ENCODE measurements around the gene KCNQ4. TPM values are rescaled to one million over a fixed set of nuclear protein-coding genes. Genes with fewer than 3 reads are reported as not detected.

The KCNQ4 gene
- polyA plus RNA-seq, 1 donor from 2014 or later = not detected

DNA sequence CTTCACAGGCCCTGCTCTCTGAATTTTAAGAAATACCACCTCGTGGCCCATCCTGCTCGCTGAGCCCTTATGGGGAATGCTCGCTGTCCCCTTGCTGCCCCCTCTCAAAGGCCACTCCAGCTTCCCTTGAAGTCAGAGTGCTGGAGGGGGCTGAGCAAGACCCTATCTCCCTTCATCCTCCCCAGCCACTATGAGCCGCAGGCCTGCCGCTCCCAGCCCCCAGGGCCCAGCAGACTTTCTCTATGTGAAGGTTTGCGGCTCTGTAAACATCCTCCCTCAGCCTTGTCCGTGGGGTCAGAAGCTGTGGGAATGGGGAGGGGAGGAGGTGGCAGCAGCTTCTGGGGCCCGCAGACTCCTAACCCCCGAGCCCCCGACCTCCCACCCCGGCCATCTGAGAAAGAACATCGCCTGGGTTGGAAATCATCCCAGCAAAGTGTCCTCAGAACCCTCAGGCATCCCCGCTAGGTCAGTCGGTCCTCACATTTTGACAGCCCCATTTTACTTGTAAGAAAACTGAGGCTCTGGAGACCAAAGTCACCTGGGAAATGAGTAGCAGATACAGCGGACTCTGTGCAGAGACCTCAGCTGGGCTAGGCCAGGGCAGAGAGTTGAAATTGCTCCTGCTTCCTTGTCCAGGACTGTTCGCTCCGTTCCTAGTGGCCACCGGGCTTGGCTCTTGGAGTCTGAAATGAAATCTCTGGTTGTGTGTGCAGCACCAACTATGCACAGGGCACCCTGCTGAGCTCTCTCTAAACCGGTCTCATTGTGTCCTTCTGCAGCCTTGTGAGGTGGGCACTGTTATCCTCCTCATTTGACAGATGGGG, 4.4 kb downstream of the KCNQ4 start:
- Histone ChIP-seq H3K9ac (ENCODE audit: low read length) (no peak overlapping the region), H3K79me2 (replicated peaks; ENCODE audit: insufficient read depth, low read length) (no peaks in the 10 kb centered on the region), H3K27me3 (ENCODE audit: insufficient read depth, low read depth, low read length) (peaks cover 14% of the 10 kb centered on the region), H3F3A (ENCODE audit: insufficient read depth, low read length, poor library complexity, severe bottlenecking) (no peaks in the 10 kb centered on the region), H3K27ac (ENCODE audit: low read length) (no peak overlapping the region), H3K4me2 (ENCODE audit: low read length) (no peak overlapping the region), H3K4me3 (ENCODE audit: low read length) (no peak overlapping the region), H3K9me3 (ENCODE audit: low read length) (no peaks in the 10 kb centered on the region), H2AFZ (ENCODE audit: low read depth, low read length) (no peak overlapping the region), H3K9me2 (ENCODE audit: insufficient read depth, low read length) (no peaks in the 10 kb centered on the region), H3K36me3 (ENCODE audit: insufficient read depth, low read length) (no peaks in the 10 kb centered on the region), H4K20me1 (ENCODE audit: insufficient read depth) (no peaks in the 10 kb centered on the region)
- TF ChIP-seq EZH2 (IDR thresholded peaks at IDR 0.05; ENCODE audit: borderline replicate concordance, insufficient read depth, low read length, poor library complexity, severe bottlenecking) (no peak), MXI1 (conservative IDR thresholded peaks at IDR 0.05; ENCODE audit: poor library complexity, severe bottlenecking) (no peak), RAD21 (conservative IDR thresholded peaks at IDR 0.05) (no peak), REST (IDR thresholded peaks at IDR 0.05; ENCODE audit: borderline replicate concordance) (no peak), TAF1 (IDR thresholded peaks at IDR 0.05; ENCODE audit: low read depth) (no peak), EP300 (conservative IDR thresholded peaks at IDR 0.05; ENCODE audit: poor library complexity, severe bottlenecking) (no peak), POLR2AphosphoS5 (IDR thresholded peaks at IDR 0.05) (no peak), SMC3 (conservative IDR thresholded peaks at IDR 0.05; ENCODE audit: poor library complexity) (no peak)
- TF ChIP-seq, protein P1, sequence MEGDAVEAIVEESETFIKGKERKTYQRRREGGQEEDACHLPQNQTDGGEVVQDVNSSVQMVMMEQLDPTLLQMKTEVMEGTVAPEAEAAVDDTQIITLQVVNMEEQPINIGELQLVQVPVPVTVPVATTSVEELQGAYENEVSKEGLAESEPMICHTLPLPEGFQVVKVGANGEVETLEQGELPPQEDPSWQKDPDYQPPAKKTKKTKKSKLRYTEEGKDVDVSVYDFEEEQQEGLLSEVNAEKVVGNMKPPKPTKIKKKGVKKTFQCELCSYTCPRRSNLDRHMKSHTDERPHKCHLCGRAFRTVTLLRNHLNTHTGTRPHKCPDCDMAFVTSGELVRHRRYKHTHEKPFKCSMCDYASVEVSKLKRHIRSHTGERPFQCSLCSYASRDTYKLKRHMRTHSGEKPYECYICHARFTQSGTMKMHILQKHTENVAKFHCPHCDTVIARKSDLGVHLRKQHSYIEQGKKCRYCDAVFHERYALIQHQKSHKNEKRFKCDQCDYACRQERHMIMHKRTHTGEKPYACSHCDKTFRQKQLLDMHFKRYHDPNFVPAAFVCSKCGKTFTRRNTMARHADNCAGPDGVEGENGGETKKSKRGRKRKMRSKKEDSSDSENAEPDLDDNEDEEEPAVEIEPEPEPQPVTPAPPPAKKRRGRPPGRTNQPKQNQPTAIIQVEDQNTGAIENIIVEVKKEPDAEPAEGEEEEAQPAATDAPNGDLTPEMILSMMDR (IDR thresholded peaks at IDR 0.05; ENCODE audit: poor library complexity, severe bottlenecking) = no peak

GRCh38 chr1:40788561-40789341, 5.2 kb downstream of the KCNQ4 start:
- no peaks in the 10 kb centered on the region for H3K9me2 ChIP-seq (ENCODE audit: insufficient read depth, low read length)
- H3K4me2 ChIP-seq (ENCODE audit: low read length) = no peak overlapping the region
- no peak overlapping the region for H2AFZ ChIP-seq (ENCODE audit: low read depth, low read length)
- TF ChIP-seq EZH2 (IDR thresholded peaks at IDR 0.05; ENCODE audit: borderline replicate concordance, insufficient read depth, low read length, poor library complexity, severe bottlenecking) (no peak), EP300 (conservative IDR thresholded peaks at IDR 0.05; ENCODE audit: poor library complexity, severe bottlenecking) (no peak), TAF1 (IDR thresholded peaks at IDR 0.05; ENCODE audit: low read depth) (no peak), POLR2AphosphoS5 (IDR thresholded peaks at IDR 0.05) (no peak), RAD21 (conservative IDR thresholded peaks at IDR 0.05) (no peak)
- no peaks in the 10 kb centered on the region for H3K79me2 ChIP-seq (replicated peaks; ENCODE audit: insufficient read depth, low read length)
- H3K27me3 ChIP-seq (ENCODE audit: insufficient read depth, low read depth, low read length) = peaks cover 8% of the 10 kb centered on the region
- H3K9me3 ChIP-seq (ENCODE audit: low read length) = no peaks in the 10 kb centered on the region
- no peaks in the 10 kb centered on the region for H3F3A ChIP-seq (ENCODE audit: insufficient read depth, low read length, poor library complexity, severe bottlenecking)
- no peaks in the 10 kb centered on the region for H4K20me1 ChIP-seq (ENCODE audit: insufficient read depth)
- H3K27ac ChIP-seq (ENCODE audit: low read length) = no peak overlapping the region
- no peaks in the 10 kb centered on the region for H3K36me3 ChIP-seq (ENCODE audit: insufficient read depth, low read length)
- H3K9ac ChIP-seq (ENCODE audit: low read length) = no peak overlapping the region
- no peak overlapping the region for H3K4me3 ChIP-seq (ENCODE audit: low read length)
